ENCODE data around the gene LCAT.

The LCAT gene

GRCh38 chr16:67930678-67931211 is 13.2 kb downstream of the LCAT start:
- H2AFZ ChIP-seq, result no peak overlapping the region
- H3K4me2 ChIP-seq (ENCODE audit: low read length), result no peak overlapping the region
- H3K79me2 ChIP-seq, result peaks cover 6% of the 10 kb centered on the region
- H3K4me3 ChIP-seq (ENCODE audit: low read depth, low read length), result no peak overlapping the region
- H3K27me3 ChIP-seq (ENCODE audit: control insufficient read depth, insufficient read depth, low read length), result no peaks in the 10 kb centered on the region
- peaks cover 5% of the 10 kb centered on the region for H3K4me1 ChIP-seq
- no peak overlapping the region for H3K9ac ChIP-seq
- no peaks in the 10 kb centered on the region for H3K36me3 ChIP-seq (ENCODE audit: control insufficient read depth, insufficient read depth, low read length)
- no peak for TF ChIP-seq CTCF (IDR thresholded peaks at IDR 0.05)
- H3K27ac ChIP-seq, result no peak overlapping the region
- H3K9me3 ChIP-seq (ENCODE audit: control insufficient read depth, low read length), result no peaks in the 10 kb centered on the region

GRCh38 chr16:67930191-67930590 is 13.7 kb downstream of the LCAT start:
- TF ChIP-seq CTCF (IDR thresholded peaks at IDR 0.05), result no peak
- Histone ChIP-seq H3K9ac (no peak overlapping the region), H3K4me3 (ENCODE audit: low read depth, low read length) (no peak overlapping the region), H3K36me3 (ENCODE audit: control insufficient read depth, insufficient read depth, low read length) (no peaks in the 10 kb centered on the region), H3K9me3 (ENCODE audit: control insufficient read depth, low read length) (no peaks in the 10 kb centered on the region), H3K27ac (no peak overlapping the region), H3K4me2 (ENCODE audit: low read length) (no peak overlapping the region), H3K4me1 (peaks cover 3% of the 10 kb centered on the region), H2AFZ (no peak overlapping the region), H3K27me3 (ENCODE audit: control insufficient read depth, insufficient read depth, low read length) (no peaks in the 10 kb centered on the region), H3K79me2 (peaks cover 9% of the 10 kb centered on the region)

DNA sequence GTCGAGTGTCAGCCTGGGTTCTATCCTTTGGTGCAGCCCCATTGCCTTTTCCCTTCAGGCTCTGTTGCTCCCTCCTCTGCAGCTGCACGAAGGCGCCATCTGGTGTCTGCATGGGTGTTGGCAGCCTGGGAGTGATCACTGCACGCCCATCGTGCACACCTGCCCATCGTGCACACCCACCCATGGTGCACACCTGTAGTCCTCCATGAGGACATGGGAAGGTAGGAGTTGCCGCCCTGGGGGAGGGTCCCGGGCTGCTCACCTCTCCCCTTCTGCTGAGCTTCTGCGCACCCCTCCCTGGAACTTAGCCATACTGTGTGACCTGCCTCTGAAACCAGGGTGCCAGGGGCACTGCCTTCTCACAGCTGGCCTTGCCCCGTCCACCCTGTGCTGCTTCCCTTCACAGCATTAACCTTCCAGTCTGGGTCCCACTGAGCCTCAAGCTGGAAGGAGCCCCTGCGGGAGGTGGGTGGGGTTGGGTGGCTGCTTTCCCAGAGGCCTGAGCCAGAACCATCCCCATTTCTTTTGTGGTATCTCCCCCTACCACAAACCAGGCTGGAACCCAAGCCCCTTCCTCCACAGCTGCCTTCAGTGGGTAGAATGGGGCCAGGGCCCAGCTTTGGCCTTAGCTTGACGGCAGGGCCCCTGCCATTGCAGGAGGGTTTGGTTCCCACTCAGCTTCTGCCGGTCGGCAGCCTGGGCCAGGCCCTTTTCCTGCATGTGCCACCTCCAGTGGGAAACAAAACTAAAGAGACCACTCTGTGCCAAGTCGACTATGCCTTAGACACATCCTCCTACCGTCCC is 15.2 kb downstream of the LCAT start:
- Histone ChIP-seq H2AFZ (no peak overlapping the region), H3K9me3 (ENCODE audit: control insufficient read depth, low read length) (no peaks in the 10 kb centered on the region), H3K4me1 (no peaks in the 10 kb centered on the region), H3K27me3 (ENCODE audit: control insufficient read depth, insufficient read depth, low read length) (no peaks in the 10 kb centered on the region), H3K36me3 (ENCODE audit: control insufficient read depth, insufficient read depth, low read length) (no peaks in the 10 kb centered on the region), H3K79me2 (peaks cover 16% of the 10 kb centered on the region), H3K27ac (no peak overlapping the region), H3K4me3 (ENCODE audit: low read depth, low read length) (no peak overlapping the region), H3K4me2 (ENCODE audit: low read length) (no peak overlapping the region), H3K9ac (no peak overlapping the region)
- TF ChIP-seq CTCF (IDR thresholded peaks at IDR 0.05), result peak; percentile 87

- H3K27ac ChIP-seq, result no peak overlapping the region
- H2AFZ ChIP-seq, result no peak overlapping the region
- no peaks in the 10 kb centered on the region for H3K27me3 ChIP-seq (ENCODE audit: control insufficient read depth, insufficient read depth, low read length)
- H3K36me3 ChIP-seq (ENCODE audit: control insufficient read depth, insufficient read depth, low read length), result no peaks in the 10 kb centered on the region
- H3K4me3 ChIP-seq (ENCODE audit: low read depth, low read length), result no peak overlapping the region
- no peak overlapping the region for H3K9ac ChIP-seq
- H3K9me3 ChIP-seq (ENCODE audit: control insufficient read depth, low read length), result no peaks in the 10 kb centered on the region
- peaks cover 21% of the 10 kb centered on the region for H3K79me2 ChIP-seq
- TF ChIP-seq CTCF (IDR thresholded peaks at IDR 0.05), result no peak
- H3K4me1 ChIP-seq, result no peaks in the 10 kb centered on the region
- H3K4me2 ChIP-seq (ENCODE audit: low read length), result no peak overlapping the region
These were observed 15.8 kb downstream of the LCAT start for GRCh38 chr16:67928147-67928546.
